Keratinocyte (primary cell): ENCODE results near the gene SLC25A19. TPM values are rescaled to one million over a fixed set of nuclear protein-coding genes. Genes with fewer than 3 reads are reported as not detected.

Source experiments
- DNase-seq: peaks from one replicate; pipeline ENCODE4 v3.0.0-alpha.2; 2011; ENCODE audit warnings: low read depth, missing footprints, low spot score
- FAIRE-seq: peaks from 2 replicates; lab custom pipeline; 2011; peaks lifted over from hg19 to GRCh38; lab: Jason Lieb, UNC
- H2AFZ ChIP-seq: 2 replicates; pipeline ENCODE4 v1.6.0; 2012; ENCODE audit warnings: low read length, control low read depth, inconsistent platforms; ENCODE audit not compliant: control insufficient read depth
- H3K27ac ChIP-seq: 2 replicates; pipeline ENCODE4 v1.5.1; 2011; ENCODE audit warnings: low read length; ENCODE audit not compliant: control insufficient read depth, insufficient read depth
- H3K27me3 ChIP-seq: 3 replicates; pipeline ENCODE4 v1.6.0; 2011; ENCODE audit warnings: low read length; ENCODE audit not compliant: control insufficient read depth, insufficient read depth; ENCODE audit errors: extremely low read depth
- H3K36me3 ChIP-seq, 2 experiments: 2 replicates in 1 of 2; 3 replicates in 1 of 2; pipeline ENCODE4 v1.5.1; 2011; ENCODE audit warnings: low read length in 2 of 2, mild to moderate bottlenecking in 1 of 2; ENCODE audit not compliant: control insufficient read depth in 2 of 2, insufficient read depth in 2 of 2; ENCODE audit errors: extremely low read depth in 1 of 2
- H3K4me1 ChIP-seq: 3 replicates; pipeline ENCODE4 v1.5.1; 2011; ENCODE audit warnings: low read length; ENCODE audit not compliant: control insufficient read depth, insufficient read depth; ENCODE audit errors: extremely low read depth
- H3K4me2 ChIP-seq: 3 replicates; pipeline ENCODE4 v1.6.0; 2011; ENCODE audit warnings: low read depth, low read length; ENCODE audit not compliant: control insufficient read depth, insufficient read depth; ENCODE audit errors: extremely low read depth
- H3K4me3 ChIP-seq, 3 experiments: fragments of 200-600 bp in 1 of 3; sonication (generic) in 1 of 3; 2 replicates in 2 of 3; 3 replicates in 1 of 3; pipeline ENCODE4 v1.5.1; 2011 to 2016; ENCODE audit warnings: low read length in 3 of 3, mild to moderate bottlenecking in 3 of 3, control low read depth in 2 of 3, inconsistent platforms in 1 of 3, low read depth in 1 of 3, mixed read lengths in 1 of 3, mixed run types in 1 of 3, moderate library complexity in 1 of 3; ENCODE audit not compliant: control insufficient read depth in 2 of 3, insufficient read depth in 2 of 3; ENCODE audit errors: extremely low read depth in 1 of 3
- H3K79me2 ChIP-seq: 2 replicates; pipeline ENCODE4 v1.6.0; 2012; ENCODE audit warnings: low read length; ENCODE audit not compliant: control insufficient read depth, insufficient read depth
- H3K9ac ChIP-seq: 3 replicates; pipeline ENCODE4 v1.6.0; 2011; ENCODE audit warnings: low read length; ENCODE audit not compliant: control insufficient read depth, insufficient read depth; ENCODE audit errors: extremely low read depth
- H3K9me1 ChIP-seq: 3 replicates; pipeline ENCODE4 v1.6.0; 2011; ENCODE audit warnings: low read length; ENCODE audit not compliant: control insufficient read depth, insufficient read depth; ENCODE audit errors: extremely low read depth
- H3K9me3 ChIP-seq: 2 replicates; pipeline ENCODE4 v1.5.1; 2012; ENCODE audit warnings: low read depth, low read length; ENCODE audit not compliant: control insufficient read depth
- H4K20me1 ChIP-seq: 3 replicates; pipeline ENCODE4 v1.6.0; 2011; ENCODE audit warnings: low read length; ENCODE audit not compliant: control insufficient read depth, insufficient read depth; ENCODE audit errors: extremely low read depth
- CTCF ChIP-seq, 3 experiments: IDR thresholded peaks in 1 of 3; conservative IDR thresholded peaks in 1 of 3; optimal IDR thresholded peaks in 1 of 3; 2 replicates in 2 of 3; 3 replicates in 1 of 3; pipeline versions ENCODE3 to v1.5.1; 2011; ENCODE audit warnings: low read length in 3 of 3, mild to moderate bottlenecking in 3 of 3, moderate library complexity in 2 of 3, control low read depth in 1 of 3, inconsistent platforms in 1 of 3; ENCODE audit not compliant: insufficient read depth in 2 of 3; ENCODE audit errors: extremely low read depth in 1 of 3
- EZH2 ChIP-seq: IDR thresholded peaks from one replicate; pipeline ENCODE4 v1.6.1; 2012; ENCODE audit warnings: inconsistent platforms, mild to moderate bottlenecking, low read length, moderate library complexity
- dilution Hi-C: fragments of 300-500 bp; cut with MboI; formaldehyde crosslinking; loops from one replicate; pipeline ENCODE4 v1.7.0; 2020; ENCODE audit warnings: low sequenced_read_pairs; ENCODE audit not compliant: extremely low pct_ligation_motif_present
- polyA plus RNA-seq, 5 experiments: library from polyadenylated mRNA; depleted of rRNA in 3 of 5; stranded (reverse) in 3 of 5; stranded (forward) in 1 of 5; unstranded in 1 of 5; fragments of >200 nt; gene quantifications; 1 replicate in 1 of 5; 2 replicates in 3 of 5; 3 replicates in 1 of 5; pipeline versions ENCODE4 v1.2.1 to v1.2.3, GENCODE V29; 2011 to 2012; ENCODE audit warnings: missing spikeins in 2 of 5, low read depth in 1 of 5, low replicate concordance in 1 of 5

The SLC25A19 gene
- polyA plus RNA-seq, 1 donor (not counting 4 experiments of a cell fraction or from before 2014, with no cell fraction given), result 7.0 TPM

GRCh38 chr17:75242461-75243042, 46.7 kb downstream of the SLC25A19 start:
- no peak for TF ChIP-seq EZH2
- TF ChIP-seq CTCF (optimal IDR thresholded peaks at IDR 0.05 in 1 of 3, IDR thresholded peaks at IDR 0.05 in 1 of 3, conservative IDR thresholded peaks at IDR 0.05 in 1 of 3; ENCODE audit: extremely low read depth in 1 of 3, insufficient read depth in 2 of 3, low read length in 3 of 3), result no peak
- no peaks in the 10 kb centered on the region for H3K79me2 ChIP-seq
- no peaks in the 10 kb centered on the region for H3K9me1 ChIP-seq
- H3K4me3 ChIP-seq, result no peak overlapping the region
- FAIRE-seq, result no peak
- DNase-seq, result no peak
- peaks cover 9% of the 10 kb centered on the region for H4K20me1 ChIP-seq
- dilution Hi-C loops, result no loop called here
- H3K36me3 ChIP-seq, result peaks cover 56 to 69% of the 10 kb centered on the region in 2 experiments
- no peaks in the 10 kb centered on the region for H3K27me3 ChIP-seq
- no peaks in the 10 kb centered on the region for H3K4me1 ChIP-seq
- H2AFZ ChIP-seq, result no peak overlapping the region
- H3K9me3 ChIP-seq, result no peaks in the 10 kb centered on the region
- H3K9ac ChIP-seq, result no peak overlapping the region
- H3K27ac ChIP-seq, result no peak overlapping the region
- H3K4me2 ChIP-seq, result no peak overlapping the region

- Histone ChIP-seq H4K20me1 (peaks cover 9% of the 10 kb centered on the region), H3K4me2 (no peak overlapping the region), H3K9me1 (no peaks in the 10 kb centered on the region), H2AFZ (no peak overlapping the region), H3K9me3 (no peaks in the 10 kb centered on the region), H3K4me1 (no peaks in the 10 kb centered on the region), H3K9ac (no peak overlapping the region), H3K27ac (no peak overlapping the region), H3K36me3 (peaks cover 60 to 74% of the 10 kb centered on the region in 2 experiments), H3K4me3 (no peak overlapping the region), H3K27me3 (no peaks in the 10 kb centered on the region), H3K79me2 (no peaks in the 10 kb centered on the region)
- FAIRE-seq, result no peak
- no peak for DNase-seq
- TF ChIP-seq CTCF (optimal IDR thresholded peaks at IDR 0.05 in 1 of 3, IDR thresholded peaks at IDR 0.05 in 1 of 3, conservative IDR thresholded peaks at IDR 0.05 in 1 of 3; ENCODE audit: extremely low read depth in 1 of 3, insufficient read depth in 2 of 3, low read length in 3 of 3) (no peak), EZH2 (no peak)
- dilution Hi-C loops, result no loop called here
Measured at GRCh38 chr17:75241996-75242460, 47.2 kb downstream of the SLC25A19 start.
